ENCODE measurements around the gene DTD1. TPM values are rescaled to one million over a fixed set of nuclear protein-coding genes. Genes with fewer than 3 reads are reported as not detected.

DTD1 gene
- total and polyA plus RNA-seq, 2 of the 13 experiments (the other 11 are each of a cell fraction or from before 2014, with no cell fraction given), result 41.2 to 79.3 TPM

- no peak; the same call in 1 of the 2 replicates for TF ChIP-seq PREB (CRISPR knock-in tag; IDR thresholded peaks at IDR 0.05)
- peak; percentile 60 for TF ChIP-seq RFX5 (IDR thresholded peaks at IDR 0.05; ENCODE audit: low read depth, low read length)
- TF ChIP-seq ZNF570 (CRISPR knock-in tag; IDR thresholded peaks at IDR 0.05; ENCODE audit: borderline replicate concordance), result 0 out of 2 replicates have a peak, but pooled peaks have one; percentile 54
- no peak for TF ChIP-seq ZFYVE20 (CRISPR knock-in tag; IDR thresholded peaks at IDR 0.05; ENCODE audit: borderline replicate concordance, low read depth)
- TF ChIP-seq E2F1 (CRISPR knock-in tag; IDR thresholded peaks at IDR 0.05), result 0 out of 2 replicates have a peak, but pooled peaks have one; percentile 58
- TF ChIP-seq HCFC1 (IDR thresholded peaks at IDR 0.05; ENCODE audit: low read depth, low read length), result peak; percentile 98
- TF ChIP-seq MED13 (CRISPR knock-in tag; IDR thresholded peaks at IDR 0.05), result peak; percentile 67; the same call in 1 of the 2 replicates
- peak; percentile 76 for TF ChIP-seq ZNF407 (CRISPR knock-in tag; IDR thresholded peaks at IDR 0.05; ENCODE audit: not compliant biosample characterization)
- no peak for TF ChIP-seq ZNF354B (CRISPR knock-in tag; IDR thresholded peaks at IDR 0.05)
- TF ChIP-seq NR3C1 (CRISPR knock-in tag; IDR thresholded peaks at IDR 0.05), result no peak
- peak; percentile 60; the same call in 1 of the 2 replicates for TF ChIP-seq SIN3B (IDR thresholded peaks at IDR 0.05; ENCODE audit: low read length)
- peak; percentile 92 for TF ChIP-seq SNAPC4 (CRISPR knock-in tag; IDR thresholded peaks at IDR 0.05)
These were observed 206.0 kb downstream of the DTD1 start (continued) for GRCh38 chr20:18793625-18794427.
